GM12878 (cell line): Measurements from ENCODE around the gene KCNQ1. TPM values are rescaled to one million over a fixed set of nuclear protein-coding genes. Genes with fewer than 3 reads are reported as not detected.

Experiments
- ATAC-seq: fragments of 200-7000 bp; cut with Tn5 transposase; 3 replicates; pipeline ENCODE4 v1.9.1; 2020; ENCODE audit warnings: mild to moderate bottlenecking, moderate library complexity
- BruUV-seq: library from RNA; stranded (reverse); fragments of 400-500 nt; replicated peaks from 2 replicates; lab custom pipeline; 2021; lab: Mats Ljungman, UMichigan
- CTCF ChIA-PET: fragments of 300-600 bp; sonication (Branson Sonifier 250); formaldehyde crosslinking; extraction: SDS; loops from one replicate; lab custom pipeline; 2021; ENCODE audit warnings: inconsistent platforms; lab: Yijun Ruan, JAX
- POLR2A ChIA-PET: fragments of 350-600 bp; formaldehyde crosslinking; extraction: SDS; loops from one replicate; lab custom pipeline; 2021; ENCODE audit warnings: inconsistent platforms; lab: Charles Lee
- RAD21 ChIA-PET: fragments of 300-600 bp; sonication (Branson Sonifier 250); formaldehyde crosslinking; loops from one replicate; lab custom pipeline; 2023; ENCODE audit warnings: antibody characterized with exemption; ENCODE audit not compliant: unreplicated experiment; lab: Charles Lee
- SMC1A ChIA-PET: fragments of 300-600 bp; sonication (Branson Sonifier 250); formaldehyde crosslinking; loops from one replicate; lab custom pipeline; 2023; ENCODE audit not compliant: unreplicated experiment, uncharacterized antibody; lab: Charles Lee
- DNase-seq: peaks from one replicate; pipeline ENCODE4 v3.0.0-alpha.2; 2011; ENCODE audit warnings: low read depth, low spot score
- FAIRE-seq: peaks from 3 replicates; lab custom pipeline; 2011; peaks lifted over from hg19 to GRCh38; lab: Jason Lieb, UNC
- H2AFZ ChIP-seq: 2 replicates; pipeline ENCODE4 v1.6.0; 2011; ENCODE audit warnings: low read depth, low read length, control low read depth; ENCODE audit not compliant: control insufficient read depth
- H3K27ac ChIP-seq: 2 replicates; pipeline ENCODE4 v1.5.1; 2011; ENCODE audit warnings: control low read depth; ENCODE audit not compliant: control insufficient read depth, insufficient read depth
- H3K27me3 ChIP-seq, 2 experiments: replicated peaks in 1 of 2; 2 replicates each; pipeline versions ENCODE4 v1.6.0 to v1.6.1; 2011; ENCODE audit warnings: low read length in 1 of 2; ENCODE audit not compliant: control insufficient read depth in 2 of 2, insufficient read depth in 2 of 2
- H3K36me3 ChIP-seq, 2 experiments: 2 replicates each; pipeline ENCODE4 v1.5.1; 2011; ENCODE audit warnings: low read length in 1 of 2; ENCODE audit not compliant: control insufficient read depth in 2 of 2, insufficient read depth in 2 of 2
- H3K4me1 ChIP-seq: 2 replicates; pipeline ENCODE4 v1.6.1; 2011; ENCODE audit warnings: mild to moderate bottlenecking, low read length, moderate library complexity, mixed read lengths; ENCODE audit not compliant: control insufficient read depth, insufficient read depth
- H3K4me2 ChIP-seq: 2 replicates; pipeline ENCODE4 v1.6.0; 2011; ENCODE audit warnings: control low read depth; ENCODE audit not compliant: control insufficient read depth, insufficient read depth
- H3K4me3 ChIP-seq: fragments of 200-600 bp; sonication (generic); 2 replicates; pipeline ENCODE4 v1.5.1; 2016
- H3K79me2 ChIP-seq: 2 replicates; pipeline ENCODE4 v1.6.0; 2011; ENCODE audit warnings: low read length; ENCODE audit not compliant: control insufficient read depth, insufficient read depth
- H3K9ac ChIP-seq: 2 replicates; pipeline ENCODE4 v1.8.0; 2011; ENCODE audit warnings: low read length, control low read depth, mixed read lengths; ENCODE audit not compliant: control insufficient read depth, insufficient read depth
- H3K9me3 ChIP-seq: replicated peaks from 3 replicates; pipeline ENCODE4 v1.5.1; 2011; ENCODE audit warnings: mild to moderate bottlenecking, low read length; ENCODE audit not compliant: control insufficient read depth, insufficient read depth
- H4K20me1 ChIP-seq: 2 replicates; pipeline ENCODE4 v1.6.0; 2011; ENCODE audit not compliant: control insufficient read depth, insufficient read depth
- CBFB ChIP-seq: IDR thresholded peaks from 2 replicates; pipeline ENCODE4 v1.6.1; 2016; ENCODE audit warnings: antibody characterized with exemption, low read depth
- EP300 ChIP-seq, 2 experiments: fragments of 150-350 bp in 1 of 2; IDR thresholded peaks; 2 replicates each; pipeline ENCODE4 v1.6.1; 2011 to 2012; ENCODE audit warnings: low read depth in 2 of 2, low read length in 2 of 2, borderline replicate concordance in 1 of 2, improper control_type of control experiment in 1 of 2, inconsistent platforms in 1 of 2; ENCODE audit not compliant: control insufficient read depth in 1 of 2
- HCFC1 ChIP-seq: fragments of 150-350 bp; IDR thresholded peaks from 2 replicates; pipeline ENCODE4 v1.6.1; 2014; ENCODE audit warnings: low read length
- IKZF1 ChIP-seq: fragments of 450-650 bp; conservative IDR thresholded peaks from 2 replicates; pipeline ENCODE4 v1.6.1; 2017; ENCODE audit warnings: antibody characterized with exemption, mild to moderate bottlenecking
- MTA2 ChIP-seq: fragments of 450-650 bp; IDR thresholded peaks from 2 replicates; pipeline ENCODE4 v1.6.1; 2016; ENCODE audit warnings: low read depth, mild to moderate bottlenecking, moderate library complexity
- MYC ChIP-seq: IDR thresholded peaks from 2 replicates; pipeline ENCODE4 v1.6.1; 2011; ENCODE audit warnings: mild to moderate bottlenecking, low read length, moderate library complexity, inconsistent platforms; ENCODE audit not compliant: insufficient read depth, insufficient replicate concordance, insufficient read length, severe bottlenecking
- NFYA ChIP-seq: IDR thresholded peaks from 2 replicates; pipeline ENCODE4 v1.6.1; 2011; ENCODE audit warnings: low read depth, mild to moderate bottlenecking, low read length, improper control_type of control experiment, borderline replicate concordance
- RUNX3 ChIP-seq: IDR thresholded peaks from 2 replicates; pipeline ENCODE4 v1.6.1; 2012; ENCODE audit warnings: low read length, inconsistent platforms
- SUZ12 ChIP-seq: fragments of 200-600 bp; sonication (generic); IDR thresholded peaks from one replicate; pipeline ENCODE4 v1.6.1; 2018; ENCODE audit warnings: antibody characterized with exemption, mild to moderate bottlenecking; ENCODE audit not compliant: unreplicated experiment
- TBL1XR1 ChIP-seq: IDR thresholded peaks from 2 replicates; pipeline ENCODE4 v1.6.1; 2012; ENCODE audit warnings: low read depth, low read length, improper control_type of control experiment
- ZNF207 ChIP-seq: fragments of 450-650 bp; IDR thresholded peaks from 2 replicates; pipeline ENCODE4 v1.6.1; 2014; ENCODE audit warnings: antibody characterized with exemption, mild to moderate bottlenecking, borderline replicate concordance
- ZNF217 ChIP-seq: fragments of 450-650 bp; IDR thresholded peaks from 2 replicates; pipeline ENCODE4 v1.6.1; 2017; ENCODE audit warnings: antibody characterized with exemption, mild to moderate bottlenecking
- ZNF274 ChIP-seq: IDR thresholded peaks from one replicate; pipeline ENCODE4 v1.8.0; 2011; ENCODE audit not compliant: insufficient read length, insufficient read depth
- WGBS: methylation state at CpG from one replicate; pipeline ENCODE4 v1.1.6; 2016; ENCODE audit warnings: low lambda C conversion rate; ENCODE audit not compliant: insufficient replicate concordance, insufficient coverage; ENCODE audit errors: missing lambda C conversion rate; 5-methylcytosine and 5-hydroxymethylcytosine counted together
- in situ Hi-C: fragments of 300-500 bp; cut with MboI; formaldehyde crosslinking; loops from 9 replicates; pipeline ENCODE4 v1.14.3; 2018; ENCODE audit warnings: mixed read lengths
- intact Hi-C: fragments of 100-400 bp; cut with micrococcal nuclease; formaldehyde crosslinking; loops from one replicate; pipeline ENCODE4 v1.14.2; 2022; ENCODE audit not compliant: unreplicated experiment
- polyA plus RNA-seq, 11 experiments: library from polyadenylated mRNA; depleted of rRNA in 4 of 11; unstranded in 6 of 11; stranded (reverse) in 5 of 11; fragments of >200 nt; fragmentation: Nextera tagmentation in 4 of 11; fragmentation: Illumina TruSeq in 1 of 11; extraction: Ambion mirVana in 4 of 11; extraction: Trizol in 1 of 11; gene quantifications; 1 replicate in 1 of 11; 2 replicates in 10 of 11; pipeline versions ENCODE4 v1.2.1 to v1.2.3, GENCODE V29; 2011 to 2016; ENCODE audit warnings: inconsistent platforms in 2 of 11, missing spikeins in 2 of 11, low read depth in 1 of 11
- total RNA-seq, 4 experiments: library from RNA; depleted of rRNA in 3 of 4; stranded (reverse); fragments of >200 nt in 3 of 4; fragmentation: Illumina TruSeq in 1 of 4; extraction: Trizol in 1 of 4; gene quantifications; 2 replicates each; pipeline versions ENCODE4 v1.2.1 to v1.2.3, GENCODE V29; 2013 to 2021
- TF ChIP-seq, protein P1 (sequence below): IDR thresholded peaks from 2 replicates; pipeline ENCODE4 v1.6.1; 2011; ENCODE audit warnings: low read depth, mild to moderate bottlenecking, low read length, moderate library complexity, borderline replicate concordance; ENCODE audit errors: extremely low read depth
- TF ChIP-seq, protein P2 (sequence below): fragments of 450-650 bp; IDR thresholded peaks from 2 replicates; pipeline ENCODE4 v1.6.1; 2017; ENCODE audit warnings: mild to moderate bottlenecking, low read depth, inconsistent platforms; ENCODE audit not compliant: poor library complexity, severe bottlenecking
- TF ChIP-seq, protein P3 (sequence below): fragments of 450-650 bp; IDR thresholded peaks from 2 replicates; pipeline ENCODE4 v1.6.1; 2017; ENCODE audit warnings: mild to moderate bottlenecking
- TF ChIP-seq, protein P4 (sequence below): fragments of 450-650 bp; IDR thresholded peaks from 2 replicates; pipeline ENCODE4 v1.6.1; 2016; ENCODE audit warnings: mild to moderate bottlenecking

Gene KCNQ1
- total and polyA plus RNA-seq, 10 of the 15 experiments (the other 5 are each of a cell fraction or from before 2014, with no cell fraction given), result 0.03 to 0.15 (median 0.12) TPM; not detected in 7

DNA sequence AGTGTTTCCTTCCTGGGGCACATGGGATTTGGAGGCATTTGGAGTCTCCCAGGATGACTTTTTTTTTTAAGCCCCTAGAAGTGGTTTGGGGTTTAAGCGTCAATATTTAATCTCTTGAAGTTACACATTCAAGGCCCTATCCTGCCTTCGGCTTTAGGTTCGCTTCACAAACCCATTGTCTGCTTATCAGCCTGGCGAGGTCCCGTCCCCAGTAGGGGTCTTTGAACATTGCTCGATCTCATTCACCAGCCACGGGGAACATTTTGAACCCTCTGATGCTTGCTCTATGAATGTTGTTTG lies 75.9 kb downstream of the KCNQ1 start:
- no peak for ATAC-seq
- DNase-seq, result no peak
- H3K4me3 ChIP-seq, result no peak overlapping the region
- ChIA-PET CTCF (no interaction called here), SMC1A (no interaction called here), POLR2A (no interaction called here), RAD21 (no interaction called here)
- BruUV-seq, result no TSS peak
- no peaks in the 10 kb centered on the region for H3K27me3 ChIP-seq
- intact Hi-C loops (no loop called here), in situ Hi-C loops (no loop called here)
- no peaks in the 10 kb centered on the region for H3K36me3 ChIP-seq
- no peak overlapping the region for H3K9ac ChIP-seq
- H3K79me2 ChIP-seq, result no peaks in the 10 kb centered on the region
- H2AFZ ChIP-seq, result no peak overlapping the region
- no peak for FAIRE-seq
- no peak overlapping the region for H3K4me2 ChIP-seq
- TF ChIP-seq CBFB (no peak), ZNF274 (no peak), MTA2 (no peak), NFYA (no peak), TBL1XR1 (no peak), MYC (no peak), HCFC1 (no peak), ZNF217 (no peak), EP300 (IDR thresholded peaks at IDR 0.05; ENCODE audit: borderline replicate concordance in 1 of 2, control insufficient read depth in 1 of 2, low read depth in 2 of 2, low read length in 2 of 2) (no peak), ZNF207 (no peak), IKZF1 (no peak), RUNX3 (no peak), SUZ12 (no peak)
- TF ChIP-seq, protein P1, sequence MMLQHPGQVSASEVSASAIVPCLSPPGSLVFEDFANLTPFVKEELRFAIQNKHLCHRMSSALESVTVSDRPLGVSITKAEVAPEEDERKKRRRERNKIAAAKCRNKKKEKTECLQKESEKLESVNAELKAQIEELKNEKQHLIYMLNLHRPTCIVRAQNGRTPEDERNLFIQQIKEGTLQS, result no peak
- TF ChIP-seq, protein P2, sequence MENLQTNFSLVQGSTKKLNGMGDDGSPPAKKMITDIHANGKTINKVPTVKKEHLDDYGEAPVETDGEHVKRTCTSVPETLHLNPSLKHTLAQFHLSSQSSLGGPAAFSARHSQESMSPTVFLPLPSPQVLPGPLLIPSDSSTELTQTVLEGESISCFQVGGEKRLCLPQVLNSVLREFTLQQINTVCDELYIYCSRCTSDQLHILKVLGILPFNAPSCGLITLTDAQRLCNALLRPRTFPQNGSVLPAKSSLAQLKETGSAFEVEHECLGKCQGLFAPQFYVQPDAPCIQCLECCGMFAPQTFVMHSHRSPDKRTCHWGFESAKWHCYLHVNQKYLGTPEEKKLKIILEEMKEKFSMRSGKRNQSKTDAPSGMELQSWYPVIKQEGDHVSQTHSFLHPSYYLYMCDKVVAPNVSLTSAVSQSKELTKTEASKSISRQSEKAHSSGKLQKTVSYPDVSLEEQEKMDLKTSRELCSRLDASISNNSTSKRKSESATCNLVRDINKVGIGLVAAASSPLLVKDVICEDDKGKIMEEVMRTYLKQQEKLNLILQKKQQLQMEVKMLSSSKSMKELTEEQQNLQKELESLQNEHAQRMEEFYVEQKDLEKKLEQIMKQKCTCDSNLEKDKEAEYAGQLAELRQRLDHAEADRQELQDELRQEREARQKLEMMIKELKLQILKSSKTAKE, result no peak
- TF ChIP-seq, protein P3, sequence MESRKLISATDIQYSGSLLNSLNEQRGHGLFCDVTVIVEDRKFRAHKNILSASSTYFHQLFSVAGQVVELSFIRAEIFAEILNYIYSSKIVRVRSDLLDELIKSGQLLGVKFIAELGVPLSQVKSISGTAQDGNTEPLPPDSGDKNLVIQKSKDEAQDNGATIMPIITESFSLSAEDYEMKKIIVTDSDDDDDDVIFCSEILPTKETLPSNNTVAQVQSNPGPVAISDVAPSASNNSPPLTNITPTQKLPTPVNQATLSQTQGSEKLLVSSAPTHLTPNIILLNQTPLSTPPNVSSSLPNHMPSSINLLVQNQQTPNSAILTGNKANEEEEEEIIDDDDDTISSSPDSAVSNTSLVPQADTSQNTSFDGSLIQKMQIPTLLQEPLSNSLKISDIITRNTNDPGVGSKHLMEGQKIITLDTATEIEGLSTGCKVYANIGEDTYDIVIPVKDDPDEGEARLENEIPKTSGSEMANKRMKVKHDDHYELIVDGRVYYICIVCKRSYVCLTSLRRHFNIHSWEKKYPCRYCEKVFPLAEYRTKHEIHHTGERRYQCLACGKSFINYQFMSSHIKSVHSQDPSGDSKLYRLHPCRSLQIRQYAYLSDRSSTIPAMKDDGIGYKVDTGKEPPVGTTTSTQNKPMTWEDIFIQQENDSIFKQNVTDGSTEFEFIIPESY, result no peak
- TF ChIP-seq, protein P4, sequence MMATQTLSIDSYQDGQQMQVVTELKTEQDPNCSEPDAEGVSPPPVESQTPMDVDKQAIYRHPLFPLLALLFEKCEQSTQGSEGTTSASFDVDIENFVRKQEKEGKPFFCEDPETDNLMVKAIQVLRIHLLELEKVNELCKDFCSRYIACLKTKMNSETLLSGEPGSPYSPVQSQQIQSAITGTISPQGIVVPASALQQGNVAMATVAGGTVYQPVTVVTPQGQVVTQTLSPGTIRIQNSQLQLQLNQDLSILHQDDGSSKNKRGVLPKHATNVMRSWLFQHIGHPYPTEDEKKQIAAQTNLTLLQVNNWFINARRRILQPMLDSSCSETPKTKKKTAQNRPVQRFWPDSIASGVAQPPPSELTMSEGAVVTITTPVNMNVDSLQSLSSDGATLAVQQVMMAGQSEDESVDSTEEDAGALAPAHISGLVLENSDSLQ, result no peak
- H4K20me1 ChIP-seq, result no peaks in the 10 kb centered on the region
- 55% methylated on average over 7 of the region's 7 CpGs for WGBS
- no peak overlapping the region for H3K27ac ChIP-seq
- H3K4me1 ChIP-seq, result no peaks in the 10 kb centered on the region
- no peaks in the 10 kb centered on the region for H3K9me3 ChIP-seq
